Suprapubic skin (tissue), 4 donors: ENCODE measurements around the gene NAA40. TPM values are rescaled to one million over a fixed set of nuclear protein-coding genes. Genes with fewer than 3 reads are reported as not detected.

ENCODE experiments used
- DNase-seq, 2 donors: peaks; one replicate each; pipeline ENCODE4 v3.0.0-alpha.2; 2019; ENCODE audit warnings: low spot score in 2 of 2
- H3K27ac ChIP-seq: fragments of 200-600 bp; sonication (generic); one replicate; pipeline ENCODE4 v1.5.1; 2019
- H3K27me3 ChIP-seq: fragments of 200-600 bp; sonication (generic); one replicate; pipeline ENCODE4 v1.5.1; 2019
- H3K36me3 ChIP-seq: fragments of 200-600 bp; sonication (generic); one replicate; pipeline ENCODE4 v1.5.1; 2019
- H3K4me1 ChIP-seq: fragments of 200-600 bp; sonication (generic); one replicate; pipeline ENCODE4 v1.5.1; 2019
- H3K4me3 ChIP-seq: fragments of 200-600 bp; sonication (generic); one replicate; pipeline ENCODE4 v1.5.1; 2019; ENCODE audit warnings: mild to moderate bottlenecking
- H3K9me3 ChIP-seq: fragments of 200-600 bp; sonication (generic); one replicate; pipeline ENCODE4 v1.5.1; 2019
- CTCF ChIP-seq, 2 donors: fragments of 200-600 bp in 1 of 2; fragments of 450-650 bp in 1 of 2; sonication (generic) in 1 of 2; IDR thresholded peaks; one replicate each; pipeline ENCODE4 v1.5.1; 2016 to 2019; ENCODE audit warnings: antibody characterized with exemption in 2 of 2, mild to moderate bottlenecking in 1 of 2, moderate library complexity in 1 of 2
- EP300 ChIP-seq: sonication (generic); formaldehyde crosslinking; IDR thresholded peaks from one replicate; pipeline ENCODE4 v1.6.1; 2017; ENCODE audit warnings: antibody characterized with exemption
- POLR2A ChIP-seq, 2 donors: fragments of 450-650 bp; IDR thresholded peaks; one replicate each; pipeline ENCODE4 v1.6.1; 2017; ENCODE audit warnings: antibody characterized with exemption in 2 of 2, mild to moderate bottlenecking in 2 of 2, moderate library complexity in 2 of 2
- POLR2AphosphoS5 ChIP-seq, 3 donors: sonication (generic); formaldehyde crosslinking; IDR thresholded peaks; one replicate each; pipeline ENCODE4 v1.6.1; 2017; ENCODE audit warnings: antibody characterized with exemption in 3 of 3
- WGBS: methylation state at CpG from one replicate; pipeline ENCODE4 v1.1.5; 2018; 5-methylcytosine and 5-hydroxymethylcytosine counted together
- total RNA-seq, 4 donors: library from RNA; depleted of rRNA; stranded (reverse); fragments of >200 nt; gene quantifications; one replicate each; pipeline ENCODE4 v1.1.0, GENCODE V29; 2016

Gene NAA40
- total RNA-seq, 4 donors from 2014 or later = 5.4 to 19.2 (median 8.2) TPM

- H3K9me3 ChIP-seq = no peaks in the 10 kb centered on the region
- H3K27me3 ChIP-seq = no peaks in the 10 kb centered on the region
- no peak overlapping the region for H3K27ac ChIP-seq
- H3K36me3 ChIP-seq = no peaks in the 10 kb centered on the region
- H3K4me3 ChIP-seq = no peak overlapping the region
- 80% methylated on average over 6 of the region's 6 CpGs for WGBS
- DNase-seq = no peak
- no peak for TF ChIP-seq EP300
- TF ChIP-seq CTCF (IDR thresholded peaks at IDR 0.05) = no peak
- TF ChIP-seq POLR2AphosphoS5 (IDR thresholded peaks at IDR 0.05) = no peak
- no peak for TF ChIP-seq POLR2A (IDR thresholded peaks at IDR 0.05)
- peaks cover 42% of the 10 kb centered on the region for H3K4me1 ChIP-seq
Measured at GRCh38 chr11:63940786-63941185, 2.0 kb downstream of the NAA40 start.

- Histone ChIP-seq H3K9me3 (no peaks in the 10 kb centered on the region), H3K4me3 (no peak overlapping the region), H3K4me1 (peaks cover 45% of the 10 kb centered on the region), H3K27me3 (no peaks in the 10 kb centered on the region), H3K27ac (no peak overlapping the region), H3K36me3 (peaks cover under 1% of the 10 kb centered on the region)
- TF ChIP-seq CTCF (IDR thresholded peaks at IDR 0.05) (no peak), EP300 (no peak), POLR2A (IDR thresholded peaks at IDR 0.05) (no peak), POLR2AphosphoS5 (IDR thresholded peaks at IDR 0.05) (no peak)
- DNase-seq = no peak
- WGBS = 81% methylated on average over 4 of the region's 4 CpGs
Measured at GRCh38 chr11:63941901-63942300, 3.1 kb downstream of the NAA40 start.

- no peak for DNase-seq
- Histone ChIP-seq H3K4me3 (no peak overlapping the region), H3K27me3 (no peaks in the 10 kb centered on the region), H3K4me1 (peaks cover 45% of the 10 kb centered on the region), H3K9me3 (no peaks in the 10 kb centered on the region), H3K27ac (no peak overlapping the region), H3K36me3 (peaks cover 6% of the 10 kb centered on the region)
- TF ChIP-seq POLR2A (IDR thresholded peaks at IDR 0.05) = no peak
- no peak for TF ChIP-seq POLR2AphosphoS5 (IDR thresholded peaks at IDR 0.05)
- TF ChIP-seq EP300 = no peak
- TF ChIP-seq CTCF (IDR thresholded peaks at IDR 0.05) = no peak
- 91% methylated on average over 2 of the region's 3 CpGs for WGBS
Measured at GRCh38 chr11:63942803-63943202, 4.0 kb downstream of the NAA40 start.

DNA sequence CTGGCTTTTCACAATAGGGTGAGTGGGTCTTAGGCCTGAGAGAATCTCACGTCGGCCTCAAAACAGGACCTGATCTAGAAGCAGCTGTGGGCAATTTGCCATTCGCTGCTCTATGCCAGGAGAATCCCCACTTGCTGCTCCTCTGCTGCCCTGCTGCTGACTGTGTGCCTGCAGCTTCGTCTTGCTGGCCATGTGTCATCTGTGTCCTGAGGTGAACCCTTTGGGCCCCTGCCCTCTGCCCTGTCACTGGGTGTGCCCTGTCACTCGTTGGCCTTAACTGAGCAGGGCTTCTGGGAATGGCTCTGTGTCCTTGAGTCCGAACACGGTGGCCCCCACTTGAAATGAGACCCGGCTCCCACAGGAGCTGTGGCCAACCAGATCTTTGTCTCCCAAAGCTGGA is 6.2 kb downstream of the NAA40 start:
- H3K9me3 ChIP-seq = no peaks in the 10 kb centered on the region
- DNase-seq = no peak
- WGBS = 61% methylated on average over 8 of the region's 8 CpGs
- peaks cover 29% of the 10 kb centered on the region for H3K4me1 ChIP-seq
- TF ChIP-seq POLR2A (IDR thresholded peaks at IDR 0.05) (no peak), EP300 (no peak), CTCF (IDR thresholded peaks at IDR 0.05) (no peak), POLR2AphosphoS5 (IDR thresholded peaks at IDR 0.05) (no peak)
- H3K36me3 ChIP-seq = peaks cover 9% of the 10 kb centered on the region
- H3K27ac ChIP-seq = peak overlapping the region; percentile 71
- no peaks in the 10 kb centered on the region for H3K27me3 ChIP-seq
- peak overlapping the region; percentile 6 for H3K4me3 ChIP-seq

- Histone ChIP-seq H3K27me3 (no peaks in the 10 kb centered on the region), H3K4me1 (peaks cover 24% of the 10 kb centered on the region), H3K36me3 (peaks cover 9% of the 10 kb centered on the region), H3K27ac (peak overlapping the region; percentile 71), H3K4me3 (peak overlapping the region; percentile 6), H3K9me3 (no peaks in the 10 kb centered on the region)
- 20% methylated on average over 14 of the region's 14 CpGs for WGBS
- TF ChIP-seq POLR2A (IDR thresholded peaks at IDR 0.05) = no peak
- no peak for TF ChIP-seq EP300
- TF ChIP-seq CTCF (IDR thresholded peaks at IDR 0.05) = peak; percentile 79 to 83
- TF ChIP-seq POLR2AphosphoS5 (IDR thresholded peaks at IDR 0.05) = peak in 1 of 3 donors; percentile 36
- peak in 1 of 2 donors; percentile 87 for DNase-seq
Measured at GRCh38 chr11:63945477-63946163, 6.8 kb downstream of the NAA40 start.
